ENCODE results near the gene UQCRFS1. TPM values are rescaled to one million over a fixed set of nuclear protein-coding genes. Genes with fewer than 3 reads are reported as not detected.
"Not testable (repeated sequence)": the region's sequence is repeated elsewhere in the genome, so short reads cannot be mapped to it uniquely, and the experiment has no call there.

The UQCRFS1 gene
- total RNA-seq, 1 donor from 2014 or later, result 40.3 TPM

GRCh38 chr19:29247051-29247450, 34.1 kb upstream of the UQCRFS1 start:
- no peaks in the 10 kb centered on the region for H3K36me3 Mint-ChIP-seq (ENCODE audit: low read depth)
- no peaks in the 10 kb centered on the region for H3K4me1 Mint-ChIP-seq (ENCODE audit: low read depth)
- H3K9me3 Mint-ChIP-seq, result no peaks in the 10 kb centered on the region
- no peak for DNase-seq (ENCODE audit: low spot score)
- no peak overlapping the region for H3K27ac Mint-ChIP-seq
- intact Hi-C loops (cut with micrococcal nuclease), result no loop called here
- H3K4me3 Mint-ChIP-seq, result no peak overlapping the region
- H3K27me3 Mint-ChIP-seq (ENCODE audit: insufficient read depth), result peaks cover 5% of the 10 kb centered on the region

- no peaks in the 10 kb centered on the region for H3K4me1 Mint-ChIP-seq (ENCODE audit: low read depth)
Observed at GRCh38 chr19:29245215-29245614, 32.3 kb upstream of the UQCRFS1 start.

GRCh38 chr19:29241324-29241723, 28.4 kb upstream of the UQCRFS1 start:
- no peaks in the 10 kb centered on the region for H3K4me1 Mint-ChIP-seq (ENCODE audit: low read depth)
- H3K4me3 Mint-ChIP-seq, result no peak overlapping the region
- DNase-seq (ENCODE audit: low spot score), result no peak
- peak overlapping the region; percentile 4 for H3K27ac Mint-ChIP-seq
- H3K36me3 Mint-ChIP-seq (ENCODE audit: low read depth), result no peaks in the 10 kb centered on the region
- H3K9me3 Mint-ChIP-seq, result no peaks in the 10 kb centered on the region
- peaks cover 1% of the 10 kb centered on the region for H3K27me3 Mint-ChIP-seq (ENCODE audit: insufficient read depth)
- intact Hi-C loops (cut with micrococcal nuclease), result no loop called here

More at GRCh38 chr19:29245215-29245614, 32.3 kb upstream of the UQCRFS1 start:
- no peak overlapping the region for H3K4me3 Mint-ChIP-seq
- H3K9me3 Mint-ChIP-seq, result no peaks in the 10 kb centered on the region
- DNase-seq (ENCODE audit: low spot score), result no peak
- H3K36me3 Mint-ChIP-seq (ENCODE audit: low read depth), result no peaks in the 10 kb centered on the region
- H3K27ac Mint-ChIP-seq, result no peak overlapping the region
- H3K27me3 Mint-ChIP-seq (ENCODE audit: insufficient read depth), result peaks cover 5% of the 10 kb centered on the region
- intact Hi-C loops (cut with micrococcal nuclease), result no loop called here

GRCh38 chr19:29239213-29239776, 26.3 kb upstream of the UQCRFS1 start:
- Mint-ChIP-seq H3K4me1 (ENCODE audit: low read depth) (no peaks in the 10 kb centered on the region), H3K27me3 (ENCODE audit: insufficient read depth) (peaks cover 1% of the 10 kb centered on the region), H3K27ac (no peak overlapping the region), H3K9me3 (no peaks in the 10 kb centered on the region), H3K4me3 (no peak overlapping the region), H3K36me3 (ENCODE audit: low read depth) (no peaks in the 10 kb centered on the region)
- intact Hi-C loops (cut with micrococcal nuclease), result no loop called here
- no peak for DNase-seq (ENCODE audit: low spot score)

- Mint-ChIP-seq H3K9me3 (no peaks in the 10 kb centered on the region), H3K4me1 (ENCODE audit: low read depth) (no peaks in the 10 kb centered on the region), H3K4me3 (no peak overlapping the region), H3K36me3 (ENCODE audit: low read depth) (no peaks in the 10 kb centered on the region), H3K27ac (no peak overlapping the region), H3K27me3 (ENCODE audit: insufficient read depth) (no peaks in the 10 kb centered on the region)
- intact Hi-C loops (cut with micrococcal nuclease), result no loop called here
- no peak for DNase-seq (ENCODE audit: low spot score)
Observed at GRCh38 chr19:29233591-29233990, 20.6 kb upstream of the UQCRFS1 start.

- no peaks in the 10 kb centered on the region for H3K9me3 Mint-ChIP-seq
- no peak for DNase-seq (ENCODE audit: low spot score)
- no peaks in the 10 kb centered on the region for H3K4me1 Mint-ChIP-seq (ENCODE audit: low read depth)
- intact Hi-C loops (cut with micrococcal nuclease), result no loop called here
- H3K27me3 Mint-ChIP-seq (ENCODE audit: insufficient read depth), result no peaks in the 10 kb centered on the region
- no peak overlapping the region for H3K4me3 Mint-ChIP-seq
- H3K27ac Mint-ChIP-seq, result no peak overlapping the region
- no peaks in the 10 kb centered on the region for H3K36me3 Mint-ChIP-seq (ENCODE audit: low read depth)
Observed at GRCh38 chr19:29232315-29232852, 19.4 kb upstream of the UQCRFS1 start.

GRCh38 chr19:29231306-29231705, 18.4 kb upstream of the UQCRFS1 start:
- intact Hi-C loops (cut with micrococcal nuclease); DNase-seq (ENCODE audit: low spot score); H3K36me3 Mint-ChIP-seq (ENCODE audit: low read depth); H3K27ac Mint-ChIP-seq; H3K9me3 Mint-ChIP-seq; H3K27me3 Mint-ChIP-seq (ENCODE audit: insufficient read depth); H3K4me3 Mint-ChIP-seq; H3K4me1 Mint-ChIP-seq (ENCODE audit: low read depth): not testable (repeated sequence)

GRCh38 chr19:29217616-29218015, 4.7 kb upstream of the UQCRFS1 start:
- Mint-ChIP-seq H3K4me3 (no peak overlapping the region), H3K27me3 (ENCODE audit: insufficient read depth) (peaks cover 5% of the 10 kb centered on the region), H3K27ac (no peak overlapping the region), H3K4me1 (ENCODE audit: low read depth) (peaks cover 6% of the 10 kb centered on the region), H3K36me3 (ENCODE audit: low read depth) (no peaks in the 10 kb centered on the region), H3K9me3 (no peaks in the 10 kb centered on the region)
- intact Hi-C loops (cut with micrococcal nuclease), result loop anchor here (10.0 kb wide), 1 partner anchor 617 kb away; no protein-coding TSS in a partner anchor
- no peak for DNase-seq (ENCODE audit: low spot score)

GRCh38 chr19:29216021-29216420, 3.1 kb upstream of the UQCRFS1 start:
- no peak overlapping the region for H3K27ac Mint-ChIP-seq
- peaks cover 5% of the 10 kb centered on the region for H3K27me3 Mint-ChIP-seq (ENCODE audit: insufficient read depth)
- no peak overlapping the region for H3K4me3 Mint-ChIP-seq
- H3K4me1 Mint-ChIP-seq (ENCODE audit: low read depth), result peaks cover 20% of the 10 kb centered on the region
- no peak for DNase-seq (ENCODE audit: low spot score)
- H3K36me3 Mint-ChIP-seq (ENCODE audit: low read depth), result peaks cover 14% of the 10 kb centered on the region
- intact Hi-C loops (cut with micrococcal nuclease), result loop anchor here (10.0 kb wide), 1 partner anchor 619 kb away; no protein-coding TSS in a partner anchor
- H3K9me3 Mint-ChIP-seq, result peaks cover 6% of the 10 kb centered on the region

GRCh38 chr19:29215322-29215845, 2.4 kb upstream of the UQCRFS1 start:
- H3K9me3 Mint-ChIP-seq, result peaks cover 6% of the 10 kb centered on the region
- peaks cover 2% of the 10 kb centered on the region for H3K27me3 Mint-ChIP-seq (ENCODE audit: insufficient read depth)
- intact Hi-C loops (cut with micrococcal nuclease), result loop anchor here (10.0 kb wide), 1 partner anchor 619 kb away; no protein-coding TSS in a partner anchor
- DNase-seq (ENCODE audit: low spot score), result no peak
- peaks cover 20% of the 10 kb centered on the region for H3K36me3 Mint-ChIP-seq (ENCODE audit: low read depth)
- H3K4me3 Mint-ChIP-seq, result no peak overlapping the region
- peaks cover 23% of the 10 kb centered on the region for H3K4me1 Mint-ChIP-seq (ENCODE audit: low read depth)
- no peak overlapping the region for H3K27ac Mint-ChIP-seq

GRCh38 chr19:29214411-29214810, 1.5 kb upstream of the UQCRFS1 start:
- intact Hi-C loops (cut with micrococcal nuclease), result loop anchor here (5.0 to 10.0 kb wide), 4 partner anchors 313 to 620 kb away; partner anchors contain the start of genes PLEKHF1 and VSTM2B
- Mint-ChIP-seq H3K36me3 (ENCODE audit: low read depth) (peaks cover 27% of the 10 kb centered on the region), H3K4me3 (no peak overlapping the region), H3K4me1 (ENCODE audit: low read depth) (peaks cover 33% of the 10 kb centered on the region), H3K9me3 (peaks cover 6% of the 10 kb centered on the region), H3K27me3 (ENCODE audit: insufficient read depth) (peaks cover 2% of the 10 kb centered on the region), H3K27ac (no peak overlapping the region)
- DNase-seq (ENCODE audit: low spot score), result no peak

- Mint-ChIP-seq H3K9me3 (peaks cover 6% of the 10 kb centered on the region), H3K4me3 (peak overlapping the region; percentile 95), H3K36me3 (ENCODE audit: low read depth) (peaks cover 39% of the 10 kb centered on the region), H3K27ac (peak overlapping the region; percentile 93), H3K4me1 (ENCODE audit: low read depth) (peaks cover 39% of the 10 kb centered on the region), H3K27me3 (ENCODE audit: insufficient read depth) (no peaks in the 10 kb centered on the region)
- DNase-seq (ENCODE audit: low spot score), result no peak
- intact Hi-C loops (cut with micrococcal nuclease), result loop anchor here (2.0 to 10.0 kb wide), 5 partner anchors 50 to 622 kb away; partner anchors contain the start of genes PLEKHF1 and VSTM2B
Observed at GRCh38 chr19:29212356-29212647, 649 bp downstream of the UQCRFS1 start.

- H3K4me3 Mint-ChIP-seq, result peak overlapping the region; percentile 95
- peaks cover 39% of the 10 kb centered on the region for H3K4me1 Mint-ChIP-seq (ENCODE audit: low read depth)
- intact Hi-C loops (cut with micrococcal nuclease), result loop anchor here (2.0 to 10.0 kb wide), 5 partner anchors 51 to 623 kb away; partner anchors contain the start of genes PLEKHF1 and VSTM2B
- H3K9me3 Mint-ChIP-seq, result peaks cover 6% of the 10 kb centered on the region
- DNase-seq (ENCODE audit: low spot score), result no peak
- H3K36me3 Mint-ChIP-seq (ENCODE audit: low read depth), result peaks cover 41% of the 10 kb centered on the region
- no peaks in the 10 kb centered on the region for H3K27me3 Mint-ChIP-seq (ENCODE audit: insufficient read depth)
- peak overlapping the region; percentile 93 for H3K27ac Mint-ChIP-seq
Observed at GRCh38 chr19:29211562-29212355, 1.2 kb downstream of the UQCRFS1 start.
